Lower leg skin (tissue), 4 donors: ENCODE results near the gene NAMPT. TPM values are rescaled to one million over a fixed set of nuclear protein-coding genes. Genes with fewer than 3 reads are reported as not detected.

ENCODE experiments used
- DNase-seq, 2 donors: peaks; one replicate each; pipeline ENCODE4 v3.0.0-alpha.2; 2019; ENCODE audit warnings: low spot score in 2 of 2
- H3K4me3 ChIP-seq: fragments of 200-600 bp; sonication (generic); 2 replicates; pipeline ENCODE4 v1.5.1; 2017; ENCODE audit warnings: mild to moderate bottlenecking, low read depth; ENCODE audit not compliant: poor library complexity, severe bottlenecking
- POLR2A ChIP-seq, 2 donors: fragments of 450-650 bp; IDR thresholded peaks; one replicate each; pipeline ENCODE4 v1.6.1; 2016 to 2017; ENCODE audit warnings: antibody characterized with exemption in 2 of 2, mild to moderate bottlenecking in 1 of 2, moderate library complexity in 1 of 2
- WGBS, 2 donors: methylation state at CpG; one replicate each; pipeline ENCODE4 v1.1.5; 2018; 5-methylcytosine and 5-hydroxymethylcytosine counted together
- intact Hi-C: fragments of 100-400 bp; cut with DNase I; formaldehyde crosslinking; loops from one replicate; pipeline ENCODE4 v1.15.0; 2023; ENCODE audit warnings: low total_unique reads
- total RNA-seq, 4 donors: library from RNA; depleted of rRNA; stranded (reverse); fragments of >200 nt; gene quantifications; one replicate each; pipeline ENCODE4 v1.1.0, GENCODE V29; 2016
- TF ChIP-seq, protein P1 (sequence below), 3 donors: fragments of 450-650 bp; IDR thresholded peaks; one replicate each; pipeline ENCODE4 v1.5.1; 2016; ENCODE audit warnings: antibody characterized with exemption in 3 of 3, mild to moderate bottlenecking in 3 of 3, moderate library complexity in 2 of 3

The NAMPT gene
- total RNA-seq, 4 donors from 2014 or later: 94.9 to 170 (median 114) TPM

DNA sequence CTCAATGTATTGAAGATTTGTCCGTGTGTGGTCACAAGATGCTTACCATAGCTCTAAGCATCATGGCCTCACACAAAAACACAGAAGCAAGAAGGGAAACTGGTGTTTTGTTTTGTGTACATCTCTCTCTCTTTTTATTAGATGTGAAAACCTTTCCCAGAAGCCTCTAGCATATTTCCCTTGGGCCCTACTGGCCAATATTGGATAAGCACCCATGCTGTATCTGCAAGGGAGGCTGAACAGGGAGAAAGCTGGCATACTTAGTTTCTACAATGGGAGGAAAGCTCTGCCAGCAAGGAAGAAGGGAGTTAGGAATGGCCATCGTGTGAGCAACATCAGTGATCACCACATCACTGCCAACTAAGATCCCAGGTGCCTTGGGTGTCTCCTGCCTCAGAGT, 9.6 kb upstream of the NAMPT start:
- no peak overlapping the region for H3K4me3 ChIP-seq
- DNase-seq: no peak
- intact Hi-C loops: no loop called here
- 70 to 72% methylated on average over 2 of the region's 2 CpGs for WGBS, 2 donors
- no peak for TF ChIP-seq POLR2A (IDR thresholded peaks at IDR 0.05)
- TF ChIP-seq, protein P1, sequence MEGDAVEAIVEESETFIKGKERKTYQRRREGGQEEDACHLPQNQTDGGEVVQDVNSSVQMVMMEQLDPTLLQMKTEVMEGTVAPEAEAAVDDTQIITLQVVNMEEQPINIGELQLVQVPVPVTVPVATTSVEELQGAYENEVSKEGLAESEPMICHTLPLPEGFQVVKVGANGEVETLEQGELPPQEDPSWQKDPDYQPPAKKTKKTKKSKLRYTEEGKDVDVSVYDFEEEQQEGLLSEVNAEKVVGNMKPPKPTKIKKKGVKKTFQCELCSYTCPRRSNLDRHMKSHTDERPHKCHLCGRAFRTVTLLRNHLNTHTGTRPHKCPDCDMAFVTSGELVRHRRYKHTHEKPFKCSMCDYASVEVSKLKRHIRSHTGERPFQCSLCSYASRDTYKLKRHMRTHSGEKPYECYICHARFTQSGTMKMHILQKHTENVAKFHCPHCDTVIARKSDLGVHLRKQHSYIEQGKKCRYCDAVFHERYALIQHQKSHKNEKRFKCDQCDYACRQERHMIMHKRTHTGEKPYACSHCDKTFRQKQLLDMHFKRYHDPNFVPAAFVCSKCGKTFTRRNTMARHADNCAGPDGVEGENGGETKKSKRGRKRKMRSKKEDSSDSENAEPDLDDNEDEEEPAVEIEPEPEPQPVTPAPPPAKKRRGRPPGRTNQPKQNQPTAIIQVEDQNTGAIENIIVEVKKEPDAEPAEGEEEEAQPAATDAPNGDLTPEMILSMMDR (IDR thresholded peaks at IDR 0.05): no peak

DNA sequence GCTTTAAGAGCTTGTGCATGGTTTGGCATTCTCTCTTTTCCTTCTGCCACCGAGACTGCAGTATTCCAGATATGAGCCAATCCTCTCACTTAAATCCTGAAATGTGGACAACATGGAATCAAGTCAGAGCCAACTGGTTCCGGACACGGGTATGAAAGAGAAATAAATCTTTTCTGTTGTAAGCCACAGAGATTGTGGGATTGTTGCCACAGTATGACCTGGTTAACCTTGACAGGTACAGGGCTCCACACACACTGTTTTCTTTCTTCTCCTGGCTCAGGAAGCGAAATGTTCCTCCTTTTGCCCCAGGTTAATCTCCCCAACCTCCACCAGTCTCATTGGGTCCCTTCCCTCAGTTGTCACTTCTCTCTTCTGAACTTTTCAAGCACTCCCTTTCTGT, 6.5 kb upstream of the NAMPT start:
- no peak overlapping the region for H3K4me3 ChIP-seq
- WGBS, 2 donors: 57 to 62% methylated on average over 4 of the region's 4 CpGs
- intact Hi-C loops: no loop called here
- no peak for DNase-seq
- TF ChIP-seq, protein P1 (IDR thresholded peaks at IDR 0.05): no peak
- TF ChIP-seq POLR2A (IDR thresholded peaks at IDR 0.05): no peak

DNA sequence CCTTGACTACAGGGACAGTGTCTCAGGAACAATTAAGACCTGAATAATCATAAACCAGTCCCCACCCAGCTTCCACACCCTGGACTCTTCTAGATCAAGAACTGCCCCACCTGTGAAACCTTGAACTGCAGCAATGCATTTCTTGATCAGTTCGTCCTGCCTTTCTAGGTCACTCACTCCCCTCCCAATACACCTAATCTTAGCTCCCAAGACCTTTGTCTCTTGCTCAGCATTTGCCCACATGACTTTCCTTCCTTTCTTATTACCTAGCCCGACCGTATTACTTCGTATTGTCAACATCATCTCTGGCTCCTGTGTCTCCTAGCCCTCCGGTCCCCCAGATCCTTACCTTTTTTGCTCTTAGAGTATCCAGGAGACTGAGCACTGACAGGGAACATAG, 5.5 kb upstream of the NAMPT start:
- H3K4me3 ChIP-seq: no peak overlapping the region
- 87 to 90% methylated on average over 5 of the region's 5 CpGs for WGBS, 2 donors
- DNase-seq: no peak
- intact Hi-C loops: no loop called here
- TF ChIP-seq, protein P1 (IDR thresholded peaks at IDR 0.05): no peak
- TF ChIP-seq POLR2A (IDR thresholded peaks at IDR 0.05): no peak

DNA sequence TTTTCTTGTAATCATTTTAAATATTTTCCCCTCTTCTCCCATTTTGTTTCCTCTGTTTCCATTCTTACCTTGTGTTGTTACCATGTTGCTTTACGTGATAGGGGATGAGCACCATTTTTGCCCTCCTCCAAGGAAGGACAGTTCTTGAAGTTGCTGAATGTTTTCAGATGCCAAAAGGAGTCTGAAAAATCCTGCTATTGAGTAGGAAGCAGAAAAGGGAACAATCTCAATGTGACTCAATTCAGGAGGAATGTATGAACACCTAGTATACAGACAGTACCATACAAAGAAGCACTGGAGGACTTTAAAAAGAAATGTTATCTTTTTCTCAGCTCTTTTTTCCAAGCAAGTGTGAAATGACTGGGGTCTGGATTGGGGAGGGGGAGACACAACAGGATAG, 5.1 kb upstream of the NAMPT start:
- no peak for TF ChIP-seq POLR2A (IDR thresholded peaks at IDR 0.05)
- TF ChIP-seq, protein P1 (IDR thresholded peaks at IDR 0.05): no peak
- 0 to 3% methylated on average over 1 of the region's 1 CpG for WGBS, 2 donors
- H3K4me3 ChIP-seq: no peak overlapping the region
- intact Hi-C loops: loop anchor here (10.0 kb wide), 1 partner anchor 175 kb away; no protein-coding TSS in a partner anchor
- DNase-seq: no peak

DNA sequence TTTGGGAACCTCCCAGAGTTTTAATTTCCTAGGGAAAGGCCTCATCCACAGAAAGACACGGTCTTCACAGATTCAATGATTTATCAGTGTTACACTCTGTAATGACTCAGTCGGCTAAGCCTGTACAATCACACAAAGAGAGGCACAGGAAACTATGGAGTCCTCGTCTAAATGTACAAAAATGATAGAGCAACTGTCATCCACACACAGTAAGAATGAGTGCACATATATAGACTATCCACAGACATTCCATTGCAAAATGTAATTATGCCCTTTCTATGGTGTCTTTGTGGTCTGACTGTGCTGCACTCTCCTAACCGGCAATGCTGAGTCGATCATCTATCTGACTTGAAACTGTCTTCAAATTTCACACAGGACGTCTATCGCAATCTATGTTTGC, 3.5 kb upstream of the NAMPT start:
- intact Hi-C loops: loop anchor here (10.0 kb wide), 1 partner anchor 177 kb away; no protein-coding TSS in a partner anchor
- no peak for DNase-seq
- no peak overlapping the region for H3K4me3 ChIP-seq
- no peak for TF ChIP-seq POLR2A (IDR thresholded peaks at IDR 0.05)
- TF ChIP-seq, protein P1 (IDR thresholded peaks at IDR 0.05): no peak
- WGBS, 2 donors: 80 to 82% methylated on average over 7 of the region's 7 CpGs

DNA sequence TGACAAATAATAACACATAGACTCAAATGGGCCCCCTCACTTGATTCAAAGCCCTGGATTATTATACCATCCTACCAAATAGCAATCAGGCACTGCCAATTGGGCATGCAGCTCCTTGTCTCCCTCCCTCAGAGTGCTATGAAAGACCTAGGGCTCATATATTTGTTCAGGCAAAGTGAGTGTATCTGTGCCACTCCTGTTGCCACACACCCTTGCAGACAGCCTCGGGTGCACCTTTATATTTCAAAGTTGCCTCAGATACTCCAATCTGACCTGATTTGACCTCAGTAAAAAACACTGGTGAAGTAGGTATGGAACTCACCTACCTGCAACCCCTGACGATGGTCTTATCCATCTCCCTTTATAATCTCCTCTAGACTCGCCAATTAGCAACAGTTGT, 3.0 kb upstream of the NAMPT start:
- no peak for TF ChIP-seq POLR2A (IDR thresholded peaks at IDR 0.05)
- TF ChIP-seq, protein P1 (IDR thresholded peaks at IDR 0.05): no peak
- intact Hi-C loops: loop anchor here (10.0 kb wide), 1 partner anchor 177 kb away; no protein-coding TSS in a partner anchor
- H3K4me3 ChIP-seq: no peak overlapping the region
- WGBS, 2 donors: 59 to 62% methylated on average over 3 of the region's 3 CpGs
- no peak for DNase-seq
